IPS DF 6.9 (cell line): ENCODE measurements around the gene EXD1.

Source experiments
- DNase-seq: peaks from one replicate; pipeline ENCODE4 v3.0.0-alpha.2; 2013; ENCODE audit warnings: low read depth, low spot score
- H3K27ac ChIP-seq: one replicate; pipeline ENCODE4 v1.5.1; 2013; ENCODE audit warnings: low read length, control low read depth
- H3K27me3 ChIP-seq: 2 replicates; pipeline ENCODE4 v1.6.1; 2013; ENCODE audit warnings: mild to moderate bottlenecking, low read length; ENCODE audit not compliant: control insufficient read depth, insufficient read depth
- H3K36me3 ChIP-seq: 2 replicates; pipeline ENCODE4 v1.6.1; 2013; ENCODE audit warnings: low read length; ENCODE audit not compliant: control insufficient read depth, insufficient read depth
- H3K4me1 ChIP-seq: 2 replicates; pipeline ENCODE4 v1.6.1; 2013; ENCODE audit warnings: low read length; ENCODE audit not compliant: control insufficient read depth, insufficient read depth
- H3K4me3 ChIP-seq: 2 replicates; pipeline ENCODE4 v1.5.1; 2013; ENCODE audit warnings: mild to moderate bottlenecking, low read length
- H3K9me3 ChIP-seq: 2 replicates; pipeline ENCODE4 v1.6.1; 2013; ENCODE audit warnings: low read length, inconsistent platforms; ENCODE audit not compliant: control insufficient read depth, insufficient read depth
- WGBS: extraction: QIAGEN DNeasy Blood & Tissue Kit; methylation state at CpG from one replicate; pipeline ENCODE4 v1.1.7; 2013; ENCODE audit warnings: mixed read lengths, missing lambda C conversion rate; ENCODE audit not compliant: insufficient read length, insufficient coverage; 5-methylcytosine and 5-hydroxymethylcytosine counted together

EXD1 gene

GRCh38 chr15:41194444-41194843 lies 36.1 kb downstream of the EXD1 start:
- WGBS, result no CpG with 5 or more reads among the region's 1 CpG
- Histone ChIP-seq H3K4me1 (no peaks in the 10 kb centered on the region), H3K27ac (no peak overlapping the region), H3K36me3 (no peaks in the 10 kb centered on the region), H3K27me3 (no peaks in the 10 kb centered on the region), H3K9me3 (no peaks in the 10 kb centered on the region), H3K4me3 (no peak overlapping the region)
- DNase-seq, result no peak

- Histone ChIP-seq H3K36me3 (no peaks in the 10 kb centered on the region), H3K27me3 (no peaks in the 10 kb centered on the region), H3K4me3 (no peak overlapping the region), H3K4me1 (no peaks in the 10 kb centered on the region), H3K9me3 (no peaks in the 10 kb centered on the region), H3K27ac (no peak overlapping the region)
- WGBS, result no CpG with 5 or more reads among the region's 2 CpGs
- DNase-seq, result no peak
These were observed 47.0 kb downstream of the EXD1 start for GRCh38 chr15:41183581-41183980.

- DNase-seq, result no peak
- Histone ChIP-seq H3K4me3 (no peak overlapping the region), H3K27me3 (no peaks in the 10 kb centered on the region), H3K4me1 (no peaks in the 10 kb centered on the region), H3K9me3 (no peaks in the 10 kb centered on the region), H3K27ac (no peak overlapping the region), H3K36me3 (no peaks in the 10 kb centered on the region)
- no CpG with 5 or more reads among the region's 4 CpGs for WGBS
These were observed 48.3 kb downstream of the EXD1 start for GRCh38 chr15:41182266-41182665.

GRCh38 chr15:41180206-41180789 lies 50.3 kb downstream of the EXD1 start:
- Histone ChIP-seq H3K4me1 (no peaks in the 10 kb centered on the region), H3K27me3 (no peaks in the 10 kb centered on the region), H3K27ac (no peak overlapping the region), H3K9me3 (no peaks in the 10 kb centered on the region), H3K36me3 (no peaks in the 10 kb centered on the region), H3K4me3 (no peak overlapping the region)
- WGBS, result no CpG with 5 or more reads among the region's 6 CpGs
- DNase-seq, result no peak

- DNase-seq, result no peak
- Histone ChIP-seq H3K9me3 (no peaks in the 10 kb centered on the region), H3K27ac (no peak overlapping the region), H3K4me1 (no peaks in the 10 kb centered on the region), H3K27me3 (no peaks in the 10 kb centered on the region), H3K4me3 (no peak overlapping the region), H3K36me3 (no peaks in the 10 kb centered on the region)
- no CpG with 5 or more reads among the region's 4 CpGs for WGBS
These were observed 60.8 kb downstream of the EXD1 start for GRCh38 chr15:41169781-41170180.

- Histone ChIP-seq H3K4me3 (no peak overlapping the region), H3K27ac (no peak overlapping the region), H3K27me3 (no peaks in the 10 kb centered on the region), H3K36me3 (no peaks in the 10 kb centered on the region), H3K9me3 (no peaks in the 10 kb centered on the region), H3K4me1 (no peaks in the 10 kb centered on the region)
- DNase-seq, result no peak
These were observed 61.5 kb downstream of the EXD1 start for GRCh38 chr15:41169086-41169485.

GRCh38 chr15:41161736-41162135 lies 68.8 kb downstream of the EXD1 start:
- Histone ChIP-seq H3K9me3 (no peaks in the 10 kb centered on the region), H3K4me3 (no peak overlapping the region), H3K36me3 (no peaks in the 10 kb centered on the region), H3K27ac (no peak overlapping the region), H3K4me1 (no peaks in the 10 kb centered on the region), H3K27me3 (no peaks in the 10 kb centered on the region)
- DNase-seq, result no peak
- WGBS, result no CpG with 5 or more reads among the region's 1 CpG

- Histone ChIP-seq H3K4me3 (no peak overlapping the region), H3K36me3 (no peaks in the 10 kb centered on the region), H3K9me3 (no peaks in the 10 kb centered on the region), H3K27me3 (no peaks in the 10 kb centered on the region), H3K27ac (no peak overlapping the region), H3K4me1 (no peaks in the 10 kb centered on the region)
- no peak for DNase-seq
- no CpG with 5 or more reads among the region's 6 CpGs for WGBS
These were observed 69.2 kb downstream of the EXD1 start for GRCh38 chr15:41161336-41161735.

GRCh38 chr15:41160639-41161315 lies 69.8 kb downstream of the EXD1 start:
- Histone ChIP-seq H3K4me3 (no peak overlapping the region), H3K27me3 (no peaks in the 10 kb centered on the region), H3K36me3 (no peaks in the 10 kb centered on the region), H3K4me1 (no peaks in the 10 kb centered on the region), H3K9me3 (no peaks in the 10 kb centered on the region), H3K27ac (no peak overlapping the region)
- no peak for DNase-seq
- WGBS, result no CpG with 5 or more reads among the region's 15 CpGs

GRCh38 chr15:41154412-41154811 lies 76.1 kb downstream of the EXD1 start:
- no peak overlapping the region for H3K4me3 ChIP-seq
- no peak overlapping the region for H3K27ac ChIP-seq
- no peaks in the 10 kb centered on the region for H3K27me3 ChIP-seq
- H3K9me3 ChIP-seq, result no peaks in the 10 kb centered on the region
- no CpG with 5 or more reads among the region's 2 CpGs for WGBS
- DNase-seq, result no peak
- no peaks in the 10 kb centered on the region for H3K4me1 ChIP-seq
- no peaks in the 10 kb centered on the region for H3K36me3 ChIP-seq

- H3K27me3 ChIP-seq, result no peaks in the 10 kb centered on the region
- WGBS, result no CpG with 5 or more reads among the region's 5 CpGs
- H3K4me1 ChIP-seq, result no peaks in the 10 kb centered on the region
- H3K27ac ChIP-seq, result no peak overlapping the region
- no peak for DNase-seq
- H3K4me3 ChIP-seq, result no peak overlapping the region
- H3K9me3 ChIP-seq, result no peaks in the 10 kb centered on the region
- H3K36me3 ChIP-seq, result no peaks in the 10 kb centered on the region
These were observed 76.8 kb downstream of the EXD1 start for GRCh38 chr15:41153733-41154132.
